Erythroblast (primary cell): Measurements from ENCODE around the gene TSPY9.
"Not testable (repeated sequence)": the region's sequence is repeated elsewhere in the genome, so short reads cannot be mapped to it uniquely, and the experiment has no call there.

ENCODE experiments used
- GATA1 ChIP-seq: IDR thresholded peaks from 2 replicates; pipeline ENCODE4 v1.6.1; 2011; ENCODE audit warnings: low read depth, mild to moderate bottlenecking, control low read depth, low read length, moderate library complexity
- POLR2A ChIP-seq: IDR thresholded peaks from 2 replicates; pipeline ENCODE4 v1.6.1; 2011; ENCODE audit warnings: mild to moderate bottlenecking, low read length

DNA sequence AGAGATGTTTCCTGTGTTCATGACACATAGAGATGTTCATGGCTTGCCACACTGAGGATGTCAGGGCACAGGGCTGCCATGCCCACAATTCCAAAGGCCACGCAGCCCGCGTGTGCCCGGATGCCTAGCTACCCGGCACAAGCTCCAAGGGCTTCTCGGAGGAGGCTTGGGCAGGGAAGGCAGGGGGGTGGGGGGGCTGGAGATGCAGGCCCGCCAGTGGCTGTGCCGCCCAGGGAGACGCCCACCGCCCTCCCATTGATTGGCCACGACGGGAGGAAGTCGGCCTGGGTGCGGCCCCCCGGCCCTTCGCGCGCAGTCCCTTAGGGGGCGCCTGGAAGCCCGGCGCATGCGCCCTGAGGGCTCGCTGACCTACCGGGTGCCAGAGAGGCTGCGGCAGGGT, 20.4 kb upstream of the TSPY9 start, which contains the start of gene TSPY1:
- TF ChIP-seq POLR2A, GATA1: not testable (repeated sequence)
